ENCODE measurements around the gene ANKLE1. TPM values are rescaled to one million over a fixed set of nuclear protein-coding genes. Genes with fewer than 3 reads are reported as not detected.

The ANKLE1 gene
- total RNA-seq, 2 donors from 2014 or later = 1.2 TPM; not detected in 1

GRCh38 chr19:17249887-17250548 lies 31.7 kb upstream of the ANKLE1 start:
- ATAC-seq (ENCODE audit: insufficient number of reproducible peaks, low FRiP score, low read depth) = no peak
- Histone ChIP-seq H3K27ac (no peak overlapping the region), H3K4me1 (ENCODE audit: control insufficient read depth in 1 of 2, low read depth in 2 of 2) (peaks cover 0 to 10% of the 10 kb centered on the region in 2 donors), H3K9me3 (no peaks in the 10 kb centered on the region), H3K27me3 (replicated peaks; ENCODE audit: insufficient read depth) (no peaks in the 10 kb centered on the region), H3K36me3 (no peaks in the 10 kb centered on the region), H3K4me3 (no peak overlapping the region)
- TF ChIP-seq, protein P1, sequence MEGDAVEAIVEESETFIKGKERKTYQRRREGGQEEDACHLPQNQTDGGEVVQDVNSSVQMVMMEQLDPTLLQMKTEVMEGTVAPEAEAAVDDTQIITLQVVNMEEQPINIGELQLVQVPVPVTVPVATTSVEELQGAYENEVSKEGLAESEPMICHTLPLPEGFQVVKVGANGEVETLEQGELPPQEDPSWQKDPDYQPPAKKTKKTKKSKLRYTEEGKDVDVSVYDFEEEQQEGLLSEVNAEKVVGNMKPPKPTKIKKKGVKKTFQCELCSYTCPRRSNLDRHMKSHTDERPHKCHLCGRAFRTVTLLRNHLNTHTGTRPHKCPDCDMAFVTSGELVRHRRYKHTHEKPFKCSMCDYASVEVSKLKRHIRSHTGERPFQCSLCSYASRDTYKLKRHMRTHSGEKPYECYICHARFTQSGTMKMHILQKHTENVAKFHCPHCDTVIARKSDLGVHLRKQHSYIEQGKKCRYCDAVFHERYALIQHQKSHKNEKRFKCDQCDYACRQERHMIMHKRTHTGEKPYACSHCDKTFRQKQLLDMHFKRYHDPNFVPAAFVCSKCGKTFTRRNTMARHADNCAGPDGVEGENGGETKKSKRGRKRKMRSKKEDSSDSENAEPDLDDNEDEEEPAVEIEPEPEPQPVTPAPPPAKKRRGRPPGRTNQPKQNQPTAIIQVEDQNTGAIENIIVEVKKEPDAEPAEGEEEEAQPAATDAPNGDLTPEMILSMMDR (IDR thresholded peaks at IDR 0.05) = no peak
- no peak for DNase-seq (ENCODE audit: low spot score)

- no peak for ATAC-seq (ENCODE audit: insufficient number of reproducible peaks, low FRiP score, low read depth)
- H3K4me1 ChIP-seq (ENCODE audit: control insufficient read depth in 1 of 2, low read depth in 2 of 2) = no peaks in the 10 kb centered on the region
- H3K27ac ChIP-seq = no peak overlapping the region
- no peak for DNase-seq (ENCODE audit: low spot score)
- no peaks in the 10 kb centered on the region for H3K27me3 ChIP-seq (replicated peaks; ENCODE audit: insufficient read depth)
- H3K4me3 ChIP-seq = no peak overlapping the region
- H3K36me3 ChIP-seq = no peaks in the 10 kb centered on the region
- TF ChIP-seq, protein P1 (IDR thresholded peaks at IDR 0.05) = no peak
- H3K9me3 ChIP-seq = no peaks in the 10 kb centered on the region
Observed at GRCh38 chr19:17254636-17255035, 27.1 kb upstream of the ANKLE1 start.

DNA sequence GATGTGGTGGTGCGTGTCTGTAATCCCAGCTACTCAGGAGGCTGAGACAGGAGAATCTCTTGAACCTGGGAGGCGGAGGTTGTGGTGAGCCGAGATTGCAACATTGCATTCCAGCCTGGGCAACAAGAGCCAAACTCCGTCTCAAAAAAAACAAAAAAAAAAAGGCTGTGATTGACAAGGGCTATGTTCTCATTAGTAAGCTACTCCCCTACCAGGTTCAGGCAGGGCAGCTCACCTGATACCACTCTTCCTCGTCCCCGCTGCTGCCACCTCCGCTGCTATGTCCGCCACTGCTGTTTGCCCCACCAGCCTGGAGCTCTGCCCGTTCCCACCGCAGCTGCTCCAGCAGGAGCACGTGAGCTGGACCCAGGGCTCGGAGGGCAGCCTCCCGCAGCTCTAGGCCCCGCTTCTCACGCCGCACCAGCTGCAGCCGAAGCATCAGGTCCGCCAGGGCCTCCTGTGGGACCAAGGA lies 26.5 kb upstream of the ANKLE1 start:
- no peak for ATAC-seq (ENCODE audit: insufficient number of reproducible peaks, low FRiP score, low read depth)
- Histone ChIP-seq H3K27me3 (replicated peaks; ENCODE audit: insufficient read depth) (no peaks in the 10 kb centered on the region), H3K4me1 (ENCODE audit: control insufficient read depth in 1 of 2, low read depth in 2 of 2) (no peaks in the 10 kb centered on the region), H3K9me3 (no peaks in the 10 kb centered on the region), H3K36me3 (no peaks in the 10 kb centered on the region), H3K4me3 (no peak overlapping the region), H3K27ac (no peak overlapping the region)
- TF ChIP-seq, protein P1 (IDR thresholded peaks at IDR 0.05) = no peak
- DNase-seq (ENCODE audit: low spot score) = no peak

DNA sequence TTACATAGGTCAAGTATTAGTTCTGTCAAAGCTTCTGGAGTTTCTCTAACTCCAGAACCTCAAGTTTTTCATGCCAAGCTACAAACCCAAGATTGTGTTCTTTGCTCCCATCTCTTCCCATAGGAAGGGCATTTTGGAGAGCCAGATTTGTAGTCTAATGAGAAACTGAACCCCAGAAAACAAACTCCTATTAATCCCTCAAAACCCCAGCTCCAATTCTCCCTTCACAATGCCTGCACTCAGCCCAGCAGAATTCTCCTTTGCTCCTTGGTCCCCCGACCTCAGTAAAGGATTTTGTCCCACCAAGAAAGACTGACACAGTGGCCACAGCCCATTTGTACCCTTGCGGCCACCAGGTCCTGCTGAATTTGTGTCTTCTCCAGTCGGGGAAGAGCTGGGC lies 25.6 kb upstream of the ANKLE1 start:
- ATAC-seq (ENCODE audit: insufficient number of reproducible peaks, low FRiP score, low read depth) = no peak
- H3K9me3 ChIP-seq = no peaks in the 10 kb centered on the region
- H3K4me1 ChIP-seq (ENCODE audit: control insufficient read depth in 1 of 2, low read depth in 2 of 2) = no peaks in the 10 kb centered on the region
- no peak for DNase-seq (ENCODE audit: low spot score)
- no peak overlapping the region for H3K4me3 ChIP-seq
- H3K36me3 ChIP-seq = no peaks in the 10 kb centered on the region
- TF ChIP-seq, protein P1 (IDR thresholded peaks at IDR 0.05) = no peak
- H3K27ac ChIP-seq = no peak overlapping the region
- H3K27me3 ChIP-seq (replicated peaks; ENCODE audit: insufficient read depth) = no peaks in the 10 kb centered on the region

- H3K27me3 ChIP-seq (replicated peaks; ENCODE audit: insufficient read depth) = no peaks in the 10 kb centered on the region
- no peaks in the 10 kb centered on the region for H3K9me3 ChIP-seq
- DNase-seq (ENCODE audit: low spot score) (no peak), ATAC-seq (ENCODE audit: insufficient number of reproducible peaks, low FRiP score, low read depth) (no peak)
- TF ChIP-seq, protein P1 (IDR thresholded peaks at IDR 0.05) = no peak
- H3K4me1 ChIP-seq (ENCODE audit: control insufficient read depth in 1 of 2, low read depth in 2 of 2) = no peaks in the 10 kb centered on the region
- H3K27ac ChIP-seq = no peak overlapping the region
- H3K36me3 ChIP-seq = no peaks in the 10 kb centered on the region
- no peak overlapping the region for H3K4me3 ChIP-seq
Observed at GRCh38 chr19:17259118-17259780, 22.5 kb upstream of the ANKLE1 start.

Data from thoracic aorta (tissue), 2 donors.